ENCODE results near the gene CDY1. TPM values are rescaled to one million over a fixed set of nuclear protein-coding genes. Genes with fewer than 3 reads are reported as not detected.
"Not testable (repeated sequence)": the region's sequence is repeated elsewhere in the genome, so short reads cannot be mapped to it uniquely, and the experiment has no call there.

The CDY1 gene
- total RNA-seq: not detected in 2 replicates
- long read RNA-seq: 0 reads

- not testable (repeated sequence) for H3K4me1 Mint-ChIP-seq (ENCODE audit: low read depth); H3K27ac Mint-ChIP-seq; DNase-seq (ENCODE audit: low spot score, unreplicated experiment); H3K36me3 Mint-ChIP-seq (ENCODE audit: insufficient read depth); H3K27me3 Mint-ChIP-seq; H3K9me3 Mint-ChIP-seq (ENCODE audit: low read depth); H3K4me3 Mint-ChIP-seq (ENCODE audit: low read depth)
These were observed at the start of gene CDY1 for GRCh38 chrY:25621817-25622216. Gene CDY1, plus strand, starts transcription at chrY:25622117. Its CDS starts 326 bp downstream, at chrY:25622443.

GRCh38 chrY:25593336-25593735 is 28.6 kb upstream of the CDY1 start:
- not testable (repeated sequence) for H3K4me1 Mint-ChIP-seq (ENCODE audit: low read depth); H3K4me3 Mint-ChIP-seq (ENCODE audit: low read depth); H3K27ac Mint-ChIP-seq; DNase-seq (ENCODE audit: low spot score, unreplicated experiment); H3K9me3 Mint-ChIP-seq (ENCODE audit: low read depth); H3K36me3 Mint-ChIP-seq (ENCODE audit: insufficient read depth); H3K27me3 Mint-ChIP-seq

- H3K4me3 Mint-ChIP-seq (ENCODE audit: low read depth); H3K27me3 Mint-ChIP-seq; H3K9me3 Mint-ChIP-seq (ENCODE audit: low read depth): not testable (repeated sequence)
These were observed 1.7 kb upstream of the CDY1 start for GRCh38 chrY:25620209-25620608.

GRCh38 chrY:25626524-25626923 is 4.6 kb downstream of the CDY1 start:
- not testable (repeated sequence) for H3K4me1 Mint-ChIP-seq (ENCODE audit: low read depth); H3K27ac Mint-ChIP-seq; H3K9me3 Mint-ChIP-seq (ENCODE audit: low read depth); H3K27me3 Mint-ChIP-seq; DNase-seq (ENCODE audit: low spot score, unreplicated experiment); H3K36me3 Mint-ChIP-seq (ENCODE audit: insufficient read depth); H3K4me3 Mint-ChIP-seq (ENCODE audit: low read depth)

More at GRCh38 chrY:25620209-25620608, 1.7 kb upstream of the CDY1 start:
- not testable (repeated sequence) for DNase-seq (ENCODE audit: low spot score, unreplicated experiment); H3K4me1 Mint-ChIP-seq (ENCODE audit: low read depth); H3K36me3 Mint-ChIP-seq (ENCODE audit: insufficient read depth); H3K27ac Mint-ChIP-seq

GRCh38 chrY:25630383-25631112 is 8.6 kb downstream of the CDY1 start:
- H3K36me3 Mint-ChIP-seq (ENCODE audit: insufficient read depth); H3K4me3 Mint-ChIP-seq (ENCODE audit: low read depth); H3K27me3 Mint-ChIP-seq; H3K9me3 Mint-ChIP-seq (ENCODE audit: low read depth); H3K4me1 Mint-ChIP-seq (ENCODE audit: low read depth); H3K27ac Mint-ChIP-seq; DNase-seq (ENCODE audit: low spot score, unreplicated experiment): not testable (repeated sequence)

GRCh38 chrY:25639852-25640251 is 17.9 kb downstream of the CDY1 start:
- not testable (repeated sequence) for DNase-seq (ENCODE audit: low spot score, unreplicated experiment); H3K4me3 Mint-ChIP-seq (ENCODE audit: low read depth); H3K27ac Mint-ChIP-seq; H3K27me3 Mint-ChIP-seq; H3K36me3 Mint-ChIP-seq (ENCODE audit: insufficient read depth); H3K9me3 Mint-ChIP-seq (ENCODE audit: low read depth); H3K4me1 Mint-ChIP-seq (ENCODE audit: low read depth)

- DNase-seq (ENCODE audit: low spot score, unreplicated experiment); H3K36me3 Mint-ChIP-seq (ENCODE audit: insufficient read depth); H3K27ac Mint-ChIP-seq; H3K4me3 Mint-ChIP-seq (ENCODE audit: low read depth); H3K9me3 Mint-ChIP-seq (ENCODE audit: low read depth); H3K4me1 Mint-ChIP-seq (ENCODE audit: low read depth); H3K27me3 Mint-ChIP-seq: not testable (repeated sequence)
These were observed 21.4 kb downstream of the CDY1 start for GRCh38 chrY:25643024-25643915.

Measured in progenitor cell of endocrine pancreas (in vitro differentiated cells).